NCI-H146 treated with DMSO at 0.1 percent for 48 hours (cell line): ENCODE measurements around the gene CEP43.

Experiments used
- DNase-seq: peaks from one replicate; lab custom pipeline; 2025; ENCODE audit not compliant: unreplicated experiment; lab: John Stamatoyannopoulos, UW

Gene CEP43

DNA sequence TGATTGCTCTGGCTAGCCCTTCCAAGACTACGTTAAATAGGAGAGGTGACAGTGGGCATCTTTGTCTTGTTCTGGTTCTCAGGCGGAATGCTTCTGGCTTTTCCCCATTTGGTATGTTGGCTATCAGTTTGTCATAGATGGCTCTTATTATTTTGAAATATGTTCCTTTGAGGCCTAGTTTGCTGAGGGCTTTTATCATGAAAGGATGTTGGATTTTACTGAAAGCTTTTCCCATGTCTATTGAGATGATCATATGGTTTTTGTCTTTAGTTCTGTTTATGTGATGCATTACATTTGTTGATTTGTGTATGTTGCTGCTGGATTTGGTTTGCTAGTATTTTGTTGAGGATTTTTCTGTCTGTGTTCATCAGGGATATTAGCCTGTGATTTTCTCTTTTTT lies 32.9 kb upstream of the CEP43 start:
- DNase-seq: no peak

DNA sequence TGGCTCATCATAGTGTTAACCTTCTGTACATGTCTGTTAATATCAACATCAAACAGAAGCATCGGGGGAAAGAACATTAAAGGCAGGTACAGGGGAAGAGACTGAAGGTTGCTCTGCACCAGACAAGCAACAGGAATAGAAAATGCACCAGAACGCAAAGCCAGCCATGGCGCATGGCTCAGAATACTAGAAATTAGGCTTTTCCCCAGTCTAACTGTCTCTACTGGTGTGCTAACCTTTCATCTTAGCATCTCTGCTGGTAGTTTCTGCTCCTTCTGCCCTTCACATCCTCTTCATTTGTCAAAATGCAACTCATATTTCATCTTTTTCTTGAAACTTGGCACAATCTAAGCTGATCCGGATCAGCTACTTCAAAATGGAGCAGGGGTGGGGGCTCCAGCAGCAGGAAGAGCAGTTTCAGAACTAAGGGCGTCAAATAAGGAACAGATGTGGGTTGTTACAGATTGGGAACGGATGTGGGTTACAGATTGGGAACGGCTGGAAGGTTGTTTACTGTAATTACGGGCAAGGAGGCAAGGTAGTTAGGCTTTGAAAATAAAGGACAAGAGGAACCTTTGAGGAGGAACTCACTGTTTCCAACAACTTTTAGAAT lies 29.7 kb upstream of the CEP43 start:
- no peak for DNase-seq

DNA sequence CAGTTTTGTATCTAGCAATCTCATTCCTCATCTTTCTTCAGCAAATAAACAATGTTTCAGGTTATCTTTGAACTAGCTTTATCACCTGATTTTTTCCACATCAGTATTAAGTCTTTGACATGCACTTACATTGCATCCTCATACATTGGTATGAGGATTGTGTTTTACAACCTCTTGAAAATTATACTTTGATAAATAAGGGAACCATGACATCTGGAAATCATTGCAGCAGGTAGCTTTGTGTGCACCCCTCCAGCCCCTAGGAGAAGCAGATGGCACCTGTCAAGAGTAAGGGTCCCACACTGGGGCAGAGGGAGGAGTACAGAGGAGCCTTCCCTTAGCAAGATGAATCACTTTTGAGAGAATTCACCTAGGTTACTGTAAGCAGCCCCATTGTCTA lies 29.1 kb upstream of the CEP43 start:
- no peak for DNase-seq

DNA sequence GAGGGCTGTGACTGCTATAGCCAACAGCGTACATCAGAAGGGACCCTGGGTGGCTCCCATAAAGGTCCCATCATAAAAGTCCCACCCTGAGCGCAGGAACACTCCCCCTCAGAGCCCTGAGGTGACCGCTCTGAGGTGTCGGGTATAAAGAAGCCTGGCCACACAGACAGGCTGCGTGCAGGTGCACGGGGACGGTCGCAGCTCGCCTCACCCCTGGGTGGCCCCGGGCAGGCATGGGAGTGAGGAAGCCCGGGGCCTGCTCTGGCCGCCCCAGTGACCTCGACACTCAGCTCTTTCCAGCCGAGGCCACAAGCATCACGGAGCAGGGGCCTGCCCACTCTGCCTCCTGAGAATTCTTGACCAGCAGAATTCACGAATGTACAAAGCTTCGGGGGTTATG lies 28.4 kb upstream of the CEP43 start:
- no peak for DNase-seq

DNA sequence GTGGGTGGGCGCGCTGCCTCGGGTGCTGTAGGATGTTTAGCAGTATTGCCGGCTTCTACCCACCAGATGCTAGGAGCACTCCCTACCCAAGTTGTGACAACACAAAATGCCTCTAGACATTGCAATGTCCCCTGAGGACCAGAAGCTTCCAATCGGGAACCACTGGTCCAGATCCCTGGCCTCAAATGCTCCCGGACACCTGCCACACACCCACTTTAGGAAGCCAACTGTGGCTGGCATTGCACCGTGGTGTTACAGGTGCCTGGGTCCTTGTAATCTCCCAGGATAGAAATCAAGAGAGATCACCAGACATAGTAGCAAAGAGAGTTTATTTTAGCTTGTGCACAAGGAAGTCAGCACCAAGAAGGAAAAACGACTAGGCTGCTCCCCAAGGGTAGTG lies 27.9 kb upstream of the CEP43 start:
- no peak for DNase-seq

DNA sequence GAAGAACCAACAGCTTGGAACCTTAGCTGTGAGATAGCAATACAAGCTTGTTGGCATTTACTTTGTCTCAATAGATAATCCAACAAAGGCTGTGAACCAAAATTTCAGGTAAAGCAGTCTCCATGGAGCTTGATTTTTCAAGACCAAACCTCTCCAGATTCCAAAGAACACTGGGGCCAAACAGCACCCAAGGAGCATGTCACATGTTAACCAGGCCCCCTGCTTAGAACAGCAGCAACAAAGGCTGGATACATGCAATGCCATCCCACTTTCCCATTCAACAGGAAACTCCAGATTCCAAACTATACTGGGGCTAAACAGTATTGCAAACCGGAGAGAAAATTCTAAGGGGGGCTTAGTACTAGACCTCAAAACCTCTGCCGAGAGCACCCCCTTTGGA lies 27.1 kb upstream of the CEP43 start:
- DNase-seq: no peak

DNA sequence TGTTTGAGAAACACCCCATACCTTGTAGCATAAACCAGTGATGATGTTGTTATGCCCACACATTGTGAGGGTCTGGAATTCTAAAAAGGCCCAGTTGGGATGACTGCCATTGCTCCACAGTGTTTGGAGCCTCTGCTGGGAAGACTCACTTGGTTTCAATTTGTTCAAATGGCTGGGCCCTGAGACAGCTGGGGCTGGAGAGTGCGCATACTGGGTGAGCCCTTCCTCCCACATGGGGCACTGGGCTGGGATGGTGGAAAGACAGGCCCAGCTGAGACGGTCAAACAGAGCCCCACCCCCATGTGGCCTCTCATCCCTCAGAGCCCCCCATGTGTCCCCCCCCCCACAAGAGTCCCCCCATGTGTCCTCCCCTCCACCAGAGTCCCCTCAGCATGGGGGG lies 22.6 kb upstream of the CEP43 start:
- DNase-seq: no peak

DNA sequence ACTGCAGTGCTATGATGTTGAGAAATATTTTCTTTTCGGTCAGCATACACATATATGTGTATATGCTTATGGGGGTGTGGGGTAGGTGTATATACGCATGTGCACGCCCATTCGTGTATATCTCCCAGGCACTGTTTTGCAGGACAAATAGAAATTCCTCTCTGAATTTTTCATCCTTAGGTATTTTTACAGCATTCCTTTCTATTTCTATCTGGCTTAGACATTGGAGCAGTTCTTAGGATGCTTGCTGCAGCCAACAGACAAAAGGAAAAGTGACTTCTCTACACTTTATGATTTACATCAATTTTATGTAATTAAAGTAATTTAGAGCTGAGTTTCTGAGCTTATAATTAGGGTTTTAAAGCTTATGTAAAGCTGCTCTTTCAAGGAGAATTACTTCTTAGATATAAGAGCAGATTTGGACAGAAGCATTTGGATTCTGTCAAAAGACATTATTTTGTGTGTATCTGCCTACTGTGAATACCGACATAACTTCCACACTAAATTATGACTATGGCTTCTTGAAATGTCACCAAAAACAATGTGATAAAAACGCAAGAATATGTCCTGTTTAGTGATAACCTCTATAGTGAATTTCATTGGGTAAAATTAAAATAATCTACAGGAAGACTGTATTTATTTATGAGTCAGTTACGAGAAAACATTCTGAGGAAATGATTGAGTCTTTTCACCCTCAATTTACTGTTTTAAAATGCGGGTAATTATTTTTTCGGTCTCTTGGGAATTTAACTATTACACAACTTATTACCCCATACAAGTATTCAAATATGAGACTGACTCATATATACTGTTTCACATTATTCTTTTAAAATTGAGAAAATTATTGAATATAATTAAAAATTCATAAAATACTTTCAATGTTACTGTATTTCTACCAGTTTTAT lies 21.3 kb upstream of the CEP43 start:
- DNase-seq: no peak

DNA sequence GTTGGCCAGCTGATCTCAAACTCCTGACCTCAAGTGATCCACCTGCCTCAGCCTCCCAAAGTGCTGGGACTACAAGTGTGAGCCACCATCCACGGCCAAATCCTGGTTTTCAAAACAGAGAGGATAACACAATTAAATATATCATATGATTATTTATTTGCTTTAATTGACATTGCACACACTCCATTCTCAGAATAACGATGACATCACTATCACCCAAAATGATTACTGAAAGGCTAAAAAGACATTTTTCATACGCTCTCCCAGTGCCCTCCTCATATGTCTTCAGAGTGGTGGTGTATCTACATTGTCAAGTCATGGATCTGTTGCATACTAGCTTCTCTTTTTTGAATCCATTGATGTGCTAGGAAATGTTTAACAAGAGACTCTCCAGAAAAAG lies 18.5 kb upstream of the CEP43 start:
- DNase-seq: no peak

DNA sequence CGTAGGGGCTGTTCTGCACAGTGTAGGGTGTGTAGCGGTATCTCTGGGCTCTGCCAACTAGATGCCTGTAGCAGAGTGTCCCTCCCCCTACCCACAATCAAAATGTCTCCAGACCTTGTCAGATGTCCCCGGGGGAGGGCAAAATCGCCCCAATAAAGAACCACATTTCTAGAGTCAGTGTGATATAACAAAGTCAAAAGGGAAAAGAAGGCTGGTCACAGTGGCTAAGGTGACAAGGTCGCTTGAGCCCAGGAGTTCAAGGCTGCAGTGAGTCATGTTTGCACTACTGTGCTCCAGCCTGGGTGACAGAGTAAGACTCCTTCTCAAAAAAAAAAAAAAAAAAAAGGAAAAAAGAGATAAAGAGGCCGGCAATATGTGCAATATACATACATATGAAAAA lies 11.7 kb upstream of the CEP43 start:
- DNase-seq: no peak

DNA sequence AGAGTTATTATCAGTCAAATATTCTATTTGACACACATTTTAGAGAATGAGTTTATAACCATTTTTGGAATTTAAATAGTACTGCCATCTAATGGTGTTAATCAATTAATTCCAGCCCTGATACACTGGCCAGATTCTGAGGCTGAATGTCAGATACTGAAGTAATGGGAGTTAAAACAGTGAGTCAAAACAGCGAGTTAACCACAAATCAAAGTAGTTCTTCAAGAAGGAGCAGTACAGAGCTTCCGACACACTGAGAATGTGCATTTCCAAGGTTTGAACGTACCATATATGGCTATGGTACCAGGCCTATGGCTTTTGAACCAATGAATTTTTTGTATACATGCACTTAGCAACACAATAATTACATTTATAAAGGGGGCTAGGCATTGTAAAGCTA lies 11.3 kb upstream of the CEP43 start:
- DNase-seq: no peak

DNA sequence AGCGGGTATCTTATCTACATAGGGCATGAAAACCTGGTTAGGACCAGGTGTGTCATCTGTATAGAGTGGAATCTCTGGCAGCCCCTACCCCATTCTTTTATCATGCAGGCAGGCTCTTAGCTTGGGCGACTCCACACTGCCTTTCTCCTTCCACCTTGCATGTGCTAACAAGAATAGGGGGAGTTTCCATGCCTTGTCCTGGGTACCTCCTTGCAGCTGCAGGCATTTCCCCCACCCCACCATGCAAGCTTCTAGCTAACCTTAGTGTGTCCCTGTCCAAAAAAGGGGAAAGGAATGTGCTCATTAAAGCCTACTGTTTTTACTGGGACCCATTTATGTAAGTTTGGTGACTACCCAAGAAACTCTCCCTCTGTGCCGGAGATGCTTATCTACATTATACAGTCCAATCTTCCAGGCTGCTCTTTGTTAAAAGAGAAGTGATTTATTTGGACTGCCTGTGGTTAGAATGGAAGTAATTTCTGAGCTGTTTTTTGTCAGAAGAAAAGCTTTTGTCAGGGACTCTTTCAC lies 10.5 kb upstream of the CEP43 start:
- DNase-seq: no peak

DNA sequence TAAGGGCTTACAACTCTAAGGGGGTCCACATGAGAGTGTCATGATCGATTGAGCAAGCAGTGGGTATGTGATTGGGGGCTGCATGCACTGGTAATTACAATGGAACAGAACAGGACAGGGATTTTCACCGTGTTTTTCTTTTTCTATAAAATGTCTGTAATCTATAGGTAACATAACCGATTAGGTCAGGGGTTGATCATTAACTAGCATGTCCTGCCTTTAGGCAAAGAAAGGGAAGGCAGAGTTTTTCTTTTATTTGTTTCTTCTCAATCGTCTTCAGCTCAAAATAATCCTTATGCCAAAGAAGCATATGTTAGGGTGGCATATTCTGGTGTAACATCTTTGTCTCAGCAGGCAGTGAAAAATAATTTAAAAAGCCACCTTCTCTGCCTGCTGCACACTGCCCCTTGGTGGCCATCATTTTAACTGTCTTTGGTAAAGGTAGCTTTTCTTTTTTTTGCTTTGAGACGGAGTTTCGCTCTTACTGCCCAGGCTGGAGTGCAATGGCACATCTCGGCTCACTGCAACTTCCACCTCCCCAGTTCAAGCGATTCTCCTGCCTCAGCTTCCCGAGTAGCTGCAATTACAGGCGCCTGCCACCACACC lies 9.7 kb upstream of the CEP43 start:
- no peak for DNase-seq

DNA sequence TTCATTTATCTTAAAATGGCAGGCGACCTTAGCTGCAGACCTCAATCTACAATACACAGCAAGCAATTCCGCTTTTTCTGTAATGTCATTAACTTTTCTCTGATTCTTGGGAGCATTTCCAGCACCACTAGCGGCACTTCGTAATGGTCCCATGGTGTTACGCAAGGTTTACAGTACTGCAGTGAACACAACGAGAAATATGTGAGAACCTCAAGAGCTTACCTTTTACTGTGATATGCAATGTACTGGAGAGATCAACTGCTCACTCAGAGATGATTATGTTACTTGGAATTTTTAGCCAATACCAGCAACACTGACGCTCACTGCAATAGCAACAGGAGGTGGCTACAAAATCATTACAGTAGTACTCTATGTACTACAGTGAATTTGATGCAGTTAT lies 2.8 kb upstream of the CEP43 start:
- DNase-seq: no peak

DNA sequence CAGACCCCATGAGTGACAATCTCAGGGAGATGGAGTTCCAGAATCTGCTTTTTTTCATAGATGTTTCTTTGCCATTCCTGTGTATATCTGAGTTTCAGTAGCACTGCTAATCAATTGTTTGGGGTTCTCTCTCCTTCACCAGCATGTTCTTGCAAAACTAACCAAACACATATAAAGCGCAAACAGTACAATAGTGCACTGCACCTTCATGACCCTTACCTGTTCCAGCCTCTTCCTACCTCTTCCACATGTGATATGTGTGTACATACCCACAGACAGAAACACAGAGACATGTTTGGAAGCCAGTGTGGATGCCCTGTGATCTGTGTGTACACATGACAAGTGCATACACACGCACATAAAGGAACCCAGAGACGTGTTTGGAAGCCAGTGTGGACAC lies 1.8 kb upstream of the CEP43 start:
- no peak for DNase-seq

DNA sequence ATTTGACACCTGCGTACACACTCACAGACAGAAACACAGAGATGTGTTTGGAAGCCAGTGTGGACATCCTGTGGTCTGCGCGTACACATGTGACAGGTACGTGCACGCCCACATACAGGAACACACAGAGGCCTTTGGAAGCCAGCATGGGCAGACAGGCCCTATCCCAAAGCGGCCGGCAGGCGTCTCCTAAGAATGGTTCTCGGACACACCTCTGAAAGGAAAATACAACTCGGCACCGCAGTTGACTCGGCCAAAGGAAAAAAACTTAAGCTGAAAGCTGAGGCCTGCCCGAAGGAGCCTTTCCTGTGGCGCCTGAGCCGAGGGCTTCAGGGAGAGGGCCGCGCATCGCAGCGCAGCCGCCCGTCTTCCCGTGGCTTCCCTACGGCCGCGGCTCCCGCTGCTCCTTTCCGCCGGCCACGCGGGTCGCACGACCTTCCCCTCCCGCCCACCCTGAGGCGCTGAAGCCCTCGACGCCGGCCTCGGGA lies 1.4 kb upstream of the CEP43 start:
- no peak for DNase-seq

DNA sequence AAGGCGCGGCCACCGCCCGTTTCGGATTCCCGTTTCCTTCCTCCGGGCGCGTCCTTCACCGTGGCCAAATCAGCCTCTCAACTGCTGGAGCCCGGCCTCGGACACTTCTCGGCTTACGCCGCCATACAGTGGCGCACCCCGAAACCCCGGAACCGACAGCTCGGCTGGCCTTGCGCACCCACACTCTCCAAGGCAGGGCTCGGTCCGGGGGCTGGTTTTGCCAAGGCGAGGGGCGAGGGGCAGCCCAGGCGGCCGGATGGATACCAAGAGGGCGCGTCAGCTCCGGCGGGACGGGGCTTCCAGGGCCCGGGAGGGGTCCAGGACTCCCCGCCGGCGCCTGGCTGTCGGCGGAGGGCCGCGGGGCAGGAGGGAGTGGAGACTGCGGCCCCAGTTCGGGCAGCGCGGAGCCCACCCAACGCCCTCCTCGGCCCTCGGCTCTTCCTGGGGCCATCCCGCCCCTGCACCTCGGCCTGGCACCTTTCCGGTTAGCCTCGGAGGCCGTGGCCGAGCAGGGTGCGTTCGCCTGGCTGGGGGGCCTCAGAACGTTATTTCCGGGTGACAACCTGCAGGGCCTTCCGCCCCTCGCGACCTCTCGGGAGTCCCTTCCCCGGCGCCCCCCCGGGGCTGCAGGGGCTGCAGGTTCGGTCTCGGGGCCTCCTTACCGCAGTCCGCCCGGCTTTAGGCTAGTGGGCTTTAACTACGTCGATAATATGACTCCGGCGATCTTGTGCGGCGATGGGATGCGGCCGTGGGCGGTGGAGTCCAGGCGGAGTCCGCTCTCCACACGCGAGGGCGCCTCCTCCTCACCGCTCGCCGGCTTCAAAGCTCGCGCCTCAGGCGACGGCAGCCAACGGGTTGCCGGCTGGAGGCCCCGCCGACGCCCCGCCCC lies 697 bp upstream of the CEP43 start:
- no peak for DNase-seq

DNA sequence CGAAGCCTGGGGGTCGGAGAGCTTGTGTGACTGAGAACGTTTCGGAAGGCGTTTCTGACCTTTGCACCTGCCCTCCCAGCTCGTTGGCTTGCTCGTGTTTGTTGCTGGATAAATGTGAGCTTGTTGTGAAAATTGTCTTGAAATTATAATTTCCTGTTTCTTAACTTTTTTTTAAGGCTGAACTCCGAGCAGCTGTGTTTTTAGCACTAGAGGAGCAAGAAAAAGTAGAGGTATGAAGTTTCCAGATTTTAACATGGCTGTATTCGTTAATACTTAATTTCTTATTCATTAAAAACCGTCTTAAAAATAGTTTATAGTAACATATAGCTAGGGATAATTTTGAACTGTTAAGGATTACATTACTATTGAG lies 672 bp downstream of the CEP43 start:
- DNase-seq: peak; percentile 43

DNA sequence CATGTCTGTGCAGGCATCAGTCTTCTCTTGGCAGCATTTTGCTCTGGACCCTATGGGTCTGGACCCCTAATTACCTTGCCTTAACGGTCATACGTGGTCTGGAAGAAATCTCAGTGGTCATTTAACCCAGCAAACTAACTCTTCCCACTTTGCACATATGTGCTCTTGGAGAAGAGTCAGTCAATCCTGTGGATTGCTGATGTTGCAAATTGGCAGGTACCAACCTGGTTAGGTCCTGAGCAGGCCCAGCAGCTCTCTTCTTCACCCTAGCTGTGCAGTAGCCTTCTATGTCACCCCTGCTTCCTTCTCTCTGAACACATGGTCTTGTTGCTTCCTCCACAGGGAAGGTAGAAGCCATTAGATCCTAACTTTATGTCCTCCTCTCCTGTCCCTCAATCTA lies 1.6 kb downstream of the CEP43 start:
- no peak for DNase-seq

DNA sequence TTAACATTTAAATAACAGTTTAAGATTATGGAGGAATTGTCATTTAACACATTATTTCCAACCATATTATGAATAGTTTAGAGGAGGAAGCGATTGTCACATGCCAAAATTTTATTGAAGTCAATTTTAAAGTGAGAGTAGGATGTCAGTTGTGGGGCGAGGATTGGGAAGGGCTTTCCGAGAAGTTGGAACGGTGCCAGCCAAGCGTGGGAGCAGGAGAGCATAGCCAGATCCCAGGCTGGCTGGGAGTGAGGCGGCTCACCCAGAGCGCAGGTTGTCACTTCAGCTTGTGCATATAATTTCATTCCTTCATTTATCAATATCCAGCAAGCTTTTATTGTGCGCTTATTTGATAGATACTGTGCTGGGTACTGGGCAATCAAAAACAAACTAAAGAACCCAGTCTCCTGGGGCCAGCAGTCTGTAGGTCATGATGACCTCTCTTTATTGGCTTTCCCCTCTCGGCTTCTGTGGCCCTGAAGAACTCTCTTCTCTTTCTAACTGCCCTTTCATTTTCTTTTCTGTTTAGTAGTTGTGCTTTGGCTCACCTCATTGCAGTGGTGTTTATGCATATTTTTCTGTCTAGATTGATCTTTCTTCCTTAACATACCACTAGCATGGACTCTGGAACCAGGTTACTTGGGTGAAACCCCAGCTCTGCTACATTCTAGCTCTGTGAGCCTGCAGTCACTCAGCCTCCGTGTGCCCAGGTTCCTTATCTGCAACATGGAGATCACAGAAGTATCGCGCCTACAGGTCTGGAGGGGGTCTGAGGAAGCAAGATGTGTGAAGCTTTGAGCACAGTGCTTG lies 6.4 kb downstream of the CEP43 start:
- DNase-seq: no peak
